NOMO-1 (cell line): ENCODE results near the gene PIP4K2A.

Experiments used
- DNase-seq, 2 experiments: peaks; one replicate each; lab custom pipeline; 2025; ENCODE audit not compliant: unreplicated experiment in 2 of 2; lab: John Stamatoyannopoulos, UW

PIP4K2A gene

GRCh38 chr10:22670788-22671187 lies 43.6 kb downstream of the PIP4K2A start:
- DNase-seq: no peak

DNA sequence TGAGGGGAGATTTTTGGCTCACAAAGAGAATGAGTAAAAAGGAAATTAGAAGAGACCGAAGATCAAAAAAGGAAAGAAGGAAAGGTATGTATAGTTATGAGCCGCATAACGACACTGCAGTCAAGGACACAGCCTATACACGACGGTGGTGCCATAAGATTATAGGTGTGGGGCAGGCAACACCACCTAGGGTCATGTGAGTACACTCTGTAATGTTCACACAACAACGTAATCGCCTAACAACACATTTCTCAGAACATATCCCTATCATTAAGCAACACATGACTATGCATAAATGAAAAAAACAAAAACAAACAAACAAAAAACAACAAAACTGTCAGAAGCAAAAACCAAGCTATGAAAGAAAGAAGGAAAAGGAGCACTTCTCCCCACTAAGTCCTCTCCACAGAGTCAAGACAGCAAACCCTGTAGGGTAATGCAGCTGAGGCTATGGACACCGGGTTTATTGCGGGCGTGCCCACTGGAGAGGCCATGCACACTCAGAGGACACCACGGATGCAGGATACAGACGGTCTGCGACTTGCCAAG lies 45.1 kb downstream of the PIP4K2A start:
- no peak for DNase-seq

DNA sequence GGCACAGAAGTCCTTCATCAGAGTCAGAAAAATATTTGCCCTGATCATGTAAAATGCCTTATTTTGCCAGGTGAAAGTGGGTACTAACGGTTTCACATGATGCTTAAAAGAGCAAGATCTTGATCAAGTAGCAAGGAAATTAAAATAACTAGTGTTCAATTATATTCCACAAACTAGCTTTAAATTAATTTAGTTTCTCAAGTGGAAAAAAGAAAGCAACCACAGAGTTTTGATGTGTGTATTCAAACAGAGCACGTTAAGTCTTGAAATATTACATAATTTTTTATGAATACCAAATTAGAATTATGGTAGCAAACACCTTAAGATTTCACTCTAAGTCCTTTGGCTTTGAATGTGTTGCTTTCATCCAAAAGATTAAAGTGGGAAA lies 47.3 kb downstream of the PIP4K2A start:
- DNase-seq: no peak

DNA sequence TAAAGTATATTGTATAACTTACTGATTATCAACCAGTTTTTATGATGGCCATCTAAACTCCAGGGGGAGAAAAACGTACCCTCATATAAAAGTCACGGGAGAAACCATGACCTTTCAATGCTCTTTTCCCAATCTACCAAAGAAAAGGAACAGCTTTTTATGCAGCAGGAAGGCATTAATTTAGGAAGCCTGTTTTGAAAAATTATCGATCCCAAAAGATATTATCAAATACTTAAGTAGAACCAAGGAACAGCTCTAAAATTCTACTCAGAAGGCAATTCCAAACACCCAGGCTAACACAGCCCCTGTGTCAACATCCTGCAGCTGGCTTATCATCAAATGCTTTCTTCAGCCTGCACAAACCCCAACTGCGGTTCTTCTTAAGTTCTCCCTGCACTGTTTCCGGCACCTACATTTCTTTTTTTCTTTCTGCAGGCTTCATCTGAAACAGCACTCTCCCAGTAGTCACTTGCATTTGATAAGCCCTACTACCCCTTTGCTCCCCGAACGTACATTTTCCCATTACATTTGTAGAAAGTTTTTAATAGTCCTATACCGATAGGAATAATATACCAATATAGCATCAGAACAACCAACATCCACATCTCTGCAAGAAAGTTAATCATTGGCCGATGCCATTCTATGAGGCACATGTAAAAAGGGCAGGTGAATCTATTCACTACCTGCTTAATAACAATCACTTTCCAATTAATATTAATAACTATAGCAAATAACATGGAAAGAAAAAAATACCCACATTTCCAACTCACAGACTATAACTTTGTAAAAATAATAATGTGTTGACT lies 47.9 kb downstream of the PIP4K2A start:
- no peak for DNase-seq

GRCh38 chr10:22665329-22665728 lies 49.0 kb downstream of the PIP4K2A start:
- no peak for DNase-seq

- no peak for DNase-seq
These were observed 51.5 kb downstream of the PIP4K2A start for GRCh38 chr10:22662733-22663330.

GRCh38 chr10:22659866-22660265 lies 54.5 kb downstream of the PIP4K2A start:
- no peak for DNase-seq

GRCh38 chr10:22658745-22659410 lies 55.5 kb downstream of the PIP4K2A start:
- no peak for DNase-seq

DNA sequence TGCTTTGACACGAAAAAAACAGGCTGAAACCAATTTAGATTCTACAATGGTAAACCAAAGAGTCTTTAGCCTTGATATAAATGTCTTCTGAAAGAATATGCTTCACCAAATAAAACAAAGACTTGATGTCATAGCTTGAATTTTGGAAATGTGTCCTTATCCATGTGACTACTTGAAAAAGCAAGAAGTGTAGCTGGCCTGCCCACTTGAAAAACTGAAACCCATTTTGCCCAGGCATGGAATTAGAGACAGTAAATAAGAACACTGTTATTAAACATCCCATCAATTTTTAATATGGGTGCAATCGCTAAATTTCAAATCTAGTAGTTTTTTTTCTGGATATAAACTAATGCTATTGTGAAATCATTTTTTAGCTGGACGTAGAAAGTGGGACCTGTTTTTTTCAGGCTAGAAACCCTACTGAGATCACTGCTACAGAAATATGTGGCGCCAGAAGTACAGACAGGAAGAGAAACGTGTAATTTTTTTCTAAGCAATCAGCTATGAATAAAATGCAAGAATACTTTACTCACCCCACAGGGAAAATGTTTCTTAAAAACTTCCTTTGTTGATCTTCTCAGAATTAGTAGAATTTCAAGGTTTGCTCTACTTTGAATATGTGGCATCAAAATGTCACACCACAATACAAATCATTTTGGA lies 56.7 kb downstream of the PIP4K2A start:
- no peak for DNase-seq

GRCh38 chr10:22657024-22657423 lies 57.4 kb downstream of the PIP4K2A start:
- DNase-seq: no peak

DNA sequence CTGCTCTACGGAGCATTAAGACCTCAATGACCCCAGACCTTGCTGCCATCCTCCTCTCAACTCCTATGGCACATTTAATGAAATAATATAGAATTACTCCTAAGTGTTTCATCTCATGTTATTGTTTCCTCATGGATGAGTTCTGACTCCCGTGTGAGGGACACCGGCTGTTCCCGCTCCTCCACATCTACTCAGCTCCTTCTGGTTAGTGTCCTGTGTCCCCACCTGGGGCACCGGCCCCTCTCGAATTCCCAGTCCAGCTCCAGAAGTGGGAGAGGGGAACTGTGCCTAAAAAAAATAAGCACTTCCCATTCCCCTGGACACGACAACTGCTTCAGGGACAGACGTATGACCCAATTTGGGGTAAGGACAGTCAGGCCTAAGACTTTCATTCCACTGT lies 58.3 kb downstream of the PIP4K2A start:
- DNase-seq: no peak

- no peak for DNase-seq
These were observed 58.9 kb downstream of the PIP4K2A start for GRCh38 chr10:22655312-22655981.

DNA sequence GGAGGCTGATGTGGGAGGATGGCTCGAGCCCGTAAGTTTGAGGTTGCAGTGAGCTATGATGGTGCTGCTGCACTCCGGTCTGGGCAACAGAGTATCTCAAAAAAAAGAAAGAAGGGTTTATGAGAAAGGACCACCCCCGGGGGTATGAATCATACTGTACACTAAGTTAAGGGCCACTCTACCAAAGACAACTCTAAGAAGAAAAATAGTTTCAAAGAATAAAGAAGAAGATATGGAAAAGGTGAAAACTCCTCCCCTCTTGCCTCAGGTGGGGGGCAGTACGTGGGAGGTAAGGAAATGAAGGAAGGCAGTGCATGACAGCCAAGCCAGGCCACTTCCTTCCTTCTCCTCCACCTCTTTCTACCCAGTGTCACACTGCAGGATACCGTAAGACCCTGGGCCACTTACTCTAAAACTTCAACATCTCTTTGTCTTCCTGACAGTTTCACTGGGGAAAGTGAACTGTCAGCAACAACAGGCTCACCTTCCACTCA lies 61.3 kb downstream of the PIP4K2A start:
- no peak for DNase-seq

DNA sequence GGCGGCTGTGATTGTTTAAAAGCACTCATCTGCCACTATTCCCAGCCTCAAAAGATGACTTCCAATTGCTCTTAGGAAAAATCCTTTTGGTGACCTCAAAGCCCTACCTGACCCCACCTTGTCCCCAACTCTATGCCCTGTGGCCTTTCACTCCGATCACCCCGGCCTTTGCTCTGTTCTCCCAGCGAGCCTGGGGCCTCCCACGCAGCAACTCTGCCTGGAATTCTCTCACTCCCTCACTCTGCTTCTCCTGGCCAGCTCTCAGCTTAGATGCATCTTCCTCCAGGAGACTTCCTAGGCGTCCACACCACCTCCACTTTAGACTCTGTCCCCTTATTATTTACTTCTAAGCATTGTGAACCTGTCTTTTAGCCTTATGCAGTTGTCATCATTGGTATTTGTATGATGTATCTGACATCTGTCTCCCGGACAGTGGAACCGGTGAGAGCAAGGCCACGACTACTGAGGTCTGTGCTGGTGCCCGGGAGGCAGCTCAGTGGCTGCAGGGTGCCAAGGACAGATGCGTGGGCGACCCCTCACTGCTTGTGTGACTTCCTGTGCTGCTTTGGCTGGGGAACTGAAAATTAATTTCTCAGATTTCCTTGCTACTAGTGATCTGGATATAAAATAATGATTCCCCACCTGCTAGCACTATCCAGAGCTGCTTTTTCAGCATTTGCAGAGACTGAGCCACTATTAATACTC lies 63.0 kb downstream of the PIP4K2A start:
- DNase-seq: no peak

GRCh38 chr10:22649994-22650393 lies 64.4 kb downstream of the PIP4K2A start:
- DNase-seq: no peak

GRCh38 chr10:22649390-22649841 lies 65.0 kb downstream of the PIP4K2A start:
- DNase-seq: no peak

GRCh38 chr10:22648547-22648961 lies 65.8 kb downstream of the PIP4K2A start:
- no peak for DNase-seq

DNA sequence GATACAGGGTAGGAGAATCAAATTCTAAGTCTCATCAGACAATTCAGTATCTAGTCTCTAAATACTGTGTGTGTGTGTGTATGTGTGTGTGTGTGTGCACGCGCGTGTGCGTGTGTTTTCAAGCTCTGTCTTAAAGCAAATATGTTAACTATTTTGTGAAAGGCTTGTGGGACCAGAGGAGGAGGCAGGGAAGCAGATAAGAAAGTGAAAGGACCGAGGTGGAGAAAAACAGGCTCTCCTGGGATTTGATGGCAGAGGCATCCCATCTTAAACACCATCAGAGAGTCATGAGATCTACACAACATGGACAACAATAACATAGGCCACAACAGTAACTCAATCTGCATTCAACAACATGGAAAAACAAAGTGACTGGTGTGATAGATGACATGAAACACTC lies 67.1 kb downstream of the PIP4K2A start:
- DNase-seq: no peak

DNA sequence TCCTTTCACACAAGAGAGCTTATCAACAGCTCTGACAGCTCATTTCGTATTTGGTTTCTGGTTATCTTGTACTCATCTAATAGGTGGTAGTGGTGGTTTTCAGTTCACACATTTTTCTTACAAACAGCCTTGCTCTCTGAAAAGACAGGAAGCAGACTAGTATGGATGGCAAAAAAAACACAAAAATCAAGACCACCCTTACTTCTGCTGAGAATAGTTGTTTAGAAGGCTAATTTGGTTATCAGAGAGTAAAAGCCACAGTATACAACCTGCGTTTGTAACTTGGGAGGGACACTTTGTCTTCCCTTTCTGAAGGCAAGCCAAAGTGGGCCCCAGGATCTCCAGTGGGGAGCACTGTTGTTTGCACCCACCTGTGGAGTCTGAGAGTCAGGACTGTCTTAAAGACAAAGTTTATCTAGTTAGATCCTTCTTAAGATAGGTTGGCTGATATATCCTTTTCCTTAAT lies 68.0 kb downstream of the PIP4K2A start:
- no peak for DNase-seq

- no peak for DNase-seq
These were observed 70.2 kb downstream of the PIP4K2A start for GRCh38 chr10:22644222-22644621.
